ENCODE data around the gene PDLIM7.
A peak's percentile ranks its signal among the peaks of the same experiment; 100 is the strongest.

Gene PDLIM7

DNA sequence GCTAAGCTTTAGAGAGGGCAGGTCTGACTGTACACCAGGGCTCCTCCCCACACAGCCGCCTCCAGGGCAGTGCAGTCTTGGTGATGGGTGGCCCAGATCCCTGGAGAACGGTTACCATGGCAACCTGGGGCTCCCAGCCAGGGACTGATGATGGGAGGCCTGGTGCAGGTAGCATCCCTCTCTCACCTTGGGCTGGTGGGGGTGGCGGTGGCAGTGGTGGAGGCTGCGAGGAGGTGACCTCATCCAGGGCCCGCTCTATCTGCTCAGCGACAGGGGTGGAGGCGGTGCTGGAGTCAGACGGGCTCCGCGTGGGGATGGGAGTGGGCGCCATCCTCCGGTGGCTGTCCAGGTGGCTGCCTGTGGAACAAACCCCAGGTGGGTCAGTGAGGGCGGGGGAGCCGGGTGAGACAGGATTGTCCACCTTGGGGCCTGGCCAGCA is 38.5 kb downstream of the PDLIM7 start:
- no peak for DNase-seq (ENCODE audit: low spot score)
- Histone ChIP-seq H3K4me3 (no peak overlapping the region), H3K27ac (no peak overlapping the region)
- TF ChIP-seq, protein P1, sequence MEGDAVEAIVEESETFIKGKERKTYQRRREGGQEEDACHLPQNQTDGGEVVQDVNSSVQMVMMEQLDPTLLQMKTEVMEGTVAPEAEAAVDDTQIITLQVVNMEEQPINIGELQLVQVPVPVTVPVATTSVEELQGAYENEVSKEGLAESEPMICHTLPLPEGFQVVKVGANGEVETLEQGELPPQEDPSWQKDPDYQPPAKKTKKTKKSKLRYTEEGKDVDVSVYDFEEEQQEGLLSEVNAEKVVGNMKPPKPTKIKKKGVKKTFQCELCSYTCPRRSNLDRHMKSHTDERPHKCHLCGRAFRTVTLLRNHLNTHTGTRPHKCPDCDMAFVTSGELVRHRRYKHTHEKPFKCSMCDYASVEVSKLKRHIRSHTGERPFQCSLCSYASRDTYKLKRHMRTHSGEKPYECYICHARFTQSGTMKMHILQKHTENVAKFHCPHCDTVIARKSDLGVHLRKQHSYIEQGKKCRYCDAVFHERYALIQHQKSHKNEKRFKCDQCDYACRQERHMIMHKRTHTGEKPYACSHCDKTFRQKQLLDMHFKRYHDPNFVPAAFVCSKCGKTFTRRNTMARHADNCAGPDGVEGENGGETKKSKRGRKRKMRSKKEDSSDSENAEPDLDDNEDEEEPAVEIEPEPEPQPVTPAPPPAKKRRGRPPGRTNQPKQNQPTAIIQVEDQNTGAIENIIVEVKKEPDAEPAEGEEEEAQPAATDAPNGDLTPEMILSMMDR (IDR thresholded peaks at IDR 0.05), result no peak

DNA sequence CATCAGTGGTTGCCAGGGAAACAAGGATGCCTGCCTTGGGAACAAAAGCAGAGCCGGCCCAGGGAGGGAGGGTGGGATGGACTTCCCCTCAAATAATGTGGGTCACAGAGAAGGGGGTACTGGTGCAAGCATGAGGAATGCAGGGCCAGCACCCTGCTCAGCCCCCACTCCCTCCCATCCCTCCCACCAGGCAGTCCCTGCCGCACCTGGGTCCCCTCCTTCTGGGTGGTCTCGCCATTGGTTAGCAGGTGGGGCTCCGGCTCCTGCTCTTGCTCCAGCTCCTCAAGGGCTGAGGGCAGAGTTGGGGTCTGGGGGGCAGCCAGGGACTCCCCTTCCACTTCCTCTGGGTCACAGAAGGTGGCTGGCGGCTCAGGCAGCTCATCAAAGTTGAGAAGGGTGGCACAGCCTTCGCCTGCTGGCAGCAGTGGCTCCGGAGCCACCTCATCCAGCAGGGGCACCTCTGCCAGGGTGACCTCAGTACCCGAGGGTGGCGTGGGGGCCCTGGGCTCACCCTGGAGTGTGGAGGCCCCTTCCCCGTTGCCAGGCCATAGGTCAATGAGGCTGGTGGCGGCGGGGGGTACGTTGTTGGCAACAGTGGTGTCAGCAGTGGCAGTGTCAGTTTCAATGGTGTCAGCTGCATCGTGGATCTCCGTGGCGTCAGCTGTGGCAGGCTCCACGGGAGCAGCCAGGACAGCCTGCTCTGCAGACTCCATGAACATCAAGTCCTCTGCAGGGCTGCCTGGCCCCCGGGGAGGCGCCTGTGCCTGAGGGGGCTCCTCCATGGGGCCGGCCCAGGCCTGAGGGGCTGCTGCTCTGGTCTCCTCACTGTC is 39.3 kb downstream of the PDLIM7 start:
- peak overlapping the region; percentile 22 to 88 for H3K27ac ChIP-seq
- TF ChIP-seq, protein P1 (IDR thresholded peaks at IDR 0.05), result no peak
- H3K4me3 ChIP-seq, result no peak overlapping the region
- DNase-seq (ENCODE audit: low spot score), result no peak

DNA sequence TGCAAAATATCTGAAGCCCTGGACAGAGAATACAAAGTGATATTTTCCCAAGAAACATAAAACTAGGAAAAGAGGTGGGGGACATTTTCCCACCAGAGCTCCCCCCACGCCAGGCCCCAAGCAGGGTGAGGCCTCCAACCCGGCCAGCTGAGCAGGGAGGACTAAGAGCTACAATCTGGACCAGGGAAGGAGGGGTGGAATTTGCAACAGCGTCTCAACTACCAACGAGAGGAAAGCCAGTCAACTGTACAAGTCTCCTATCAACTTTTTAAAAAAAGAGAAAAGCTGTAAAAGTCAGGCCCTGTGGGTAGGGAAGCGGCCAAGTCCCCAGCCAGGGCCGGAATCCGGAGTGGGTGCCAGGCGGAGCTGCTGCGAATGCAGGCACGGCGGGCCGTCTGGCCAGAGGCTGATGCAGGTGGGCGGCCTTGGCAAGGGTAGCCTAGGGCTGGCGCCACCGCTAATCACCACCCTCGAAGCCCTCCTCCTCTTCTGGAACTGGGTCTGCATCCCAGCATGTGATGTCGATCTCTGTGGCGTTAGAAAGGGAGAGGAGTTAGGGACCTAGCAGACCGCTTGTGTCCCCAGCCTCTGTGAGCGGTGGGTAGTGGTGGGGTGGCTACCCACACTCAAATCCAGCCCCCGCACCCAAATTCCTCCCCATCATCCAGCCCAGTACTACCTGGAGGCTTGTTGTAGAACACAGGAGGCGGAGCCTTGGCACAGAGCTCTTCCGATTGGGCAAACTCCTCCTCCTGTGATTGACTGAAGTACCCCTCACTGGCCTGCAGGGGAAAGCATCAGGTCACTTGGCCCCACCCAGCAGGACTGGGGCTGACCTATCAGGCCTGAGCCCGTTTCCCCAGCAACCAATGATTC is 40.2 kb downstream of the PDLIM7 start:
- peak overlapping the region; percentile 22 to 88 for H3K27ac ChIP-seq
- TF ChIP-seq, protein P1 (IDR thresholded peaks at IDR 0.05), result peak; percentile 47
- H3K4me3 ChIP-seq, result peak overlapping the region; percentile 28
- DNase-seq (ENCODE audit: low spot score), result peak; percentile 95

DNA sequence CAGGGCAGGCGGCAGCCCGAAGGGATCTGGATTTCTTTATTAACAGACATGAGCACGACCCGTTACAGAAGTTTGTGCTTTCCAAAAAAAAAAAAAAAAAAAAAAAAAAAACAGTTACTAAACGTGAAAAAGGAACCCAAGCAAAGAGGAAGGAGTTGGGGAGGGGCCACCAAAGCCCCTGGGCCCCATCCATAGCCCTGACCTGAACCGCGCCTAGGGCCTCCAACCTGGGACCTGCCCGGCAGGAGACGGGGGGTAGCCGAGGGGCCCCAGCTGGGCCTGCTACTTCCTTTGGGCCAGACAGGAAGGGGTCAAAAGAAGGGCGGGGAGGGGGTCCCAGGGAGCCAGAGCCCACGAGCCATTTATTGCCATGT is 40.8 kb downstream of the PDLIM7 start:
- TF ChIP-seq, protein P1 (IDR thresholded peaks at IDR 0.05), result no peak
- H3K4me3 ChIP-seq, result no peak overlapping the region
- DNase-seq (ENCODE audit: low spot score), result no peak

DNA sequence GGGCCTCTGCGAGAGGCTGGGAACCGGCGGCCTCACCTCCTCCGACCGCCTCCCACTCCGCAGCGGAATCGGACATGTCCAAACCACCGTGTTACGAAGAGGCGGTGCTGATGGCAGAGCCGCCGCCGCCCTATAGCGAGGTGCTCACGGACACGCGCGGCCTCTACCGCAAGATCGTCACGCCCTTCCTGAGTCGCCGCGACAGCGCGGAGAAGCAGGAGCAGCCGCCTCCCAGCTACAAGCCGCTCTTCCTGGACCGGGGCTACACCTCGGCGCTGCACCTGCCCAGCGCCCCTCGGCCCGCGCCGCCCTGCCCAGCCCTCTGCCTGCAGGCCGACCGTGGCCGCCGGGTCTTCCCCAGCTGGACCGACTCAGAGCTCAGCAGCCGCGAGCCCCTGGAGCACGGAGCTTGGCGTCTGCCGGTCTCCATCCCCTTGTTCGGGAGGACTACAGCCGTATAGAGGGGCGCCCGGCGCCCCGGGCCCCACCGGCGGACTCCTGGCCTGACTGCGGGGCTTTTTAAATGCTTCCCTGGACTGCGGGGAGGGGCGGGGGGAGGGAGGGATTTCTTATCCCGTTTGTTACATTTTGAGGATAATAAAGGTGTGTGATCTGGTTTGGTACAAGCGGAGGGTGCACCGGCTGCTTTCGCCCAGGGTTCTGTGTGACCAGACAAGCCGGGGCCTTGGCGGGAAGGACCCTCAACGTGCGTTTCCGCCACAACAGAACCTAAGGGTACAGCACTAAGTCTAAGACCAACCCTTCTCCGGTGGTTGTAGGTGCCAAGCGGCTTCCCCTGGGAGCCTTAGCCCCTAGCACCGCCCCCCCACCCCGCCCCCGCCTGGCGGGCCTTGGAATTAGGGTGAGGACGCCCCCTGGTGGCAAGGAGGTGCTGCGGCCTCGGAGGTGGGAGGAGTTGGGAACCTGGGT is 41.5 kb downstream of the PDLIM7 start:
- peak; percentile 97 for DNase-seq (ENCODE audit: low spot score)
- Histone ChIP-seq H3K4me3 (peak overlapping the region; percentile 71), H3K27ac (peak overlapping the region; percentile 22 to 77)
- TF ChIP-seq, protein P1 (IDR thresholded peaks at IDR 0.05), result peak; percentile 86

More for the DNA sequence above, 40.8 kb downstream of the PDLIM7 start:
- peak overlapping the region; percentile 22 to 88 for H3K27ac ChIP-seq

DNA sequence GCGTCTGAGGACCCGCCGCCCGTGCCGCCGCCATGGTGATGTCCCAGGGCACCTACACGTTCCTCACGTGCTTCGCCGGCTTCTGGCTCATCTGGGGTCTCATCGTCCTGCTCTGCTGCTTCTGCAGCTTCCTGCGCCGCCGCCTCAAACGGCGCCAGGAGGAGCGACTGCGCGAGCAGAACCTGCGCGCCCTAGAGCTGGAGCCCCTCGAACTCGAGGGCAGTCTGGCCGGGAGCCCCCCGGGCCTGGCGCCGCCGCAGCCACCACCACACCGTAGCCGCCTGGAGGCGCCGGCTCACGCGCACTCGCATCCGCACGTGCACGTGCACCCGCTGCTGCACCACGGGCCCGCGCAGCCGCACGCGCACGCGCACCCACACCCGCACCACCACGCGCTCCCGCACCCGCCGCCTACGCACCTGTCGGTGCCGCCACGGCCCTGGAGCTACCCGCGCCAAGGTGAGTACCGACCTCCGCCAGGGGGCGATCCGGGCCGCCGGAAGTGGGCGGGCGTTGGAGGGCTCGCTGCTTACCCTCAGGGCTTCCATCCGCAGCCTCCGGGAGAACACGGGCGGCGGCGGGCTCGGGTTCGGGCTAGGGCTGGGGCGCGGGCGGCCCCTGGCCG is 42.3 kb downstream of the PDLIM7 start:
- DNase-seq (ENCODE audit: low spot score), result no peak
- peak overlapping the region; percentile 71 for H3K4me3 ChIP-seq
- TF ChIP-seq, protein P1 (IDR thresholded peaks at IDR 0.05), result peak; percentile 49
- H3K27ac ChIP-seq, result peak overlapping the region; percentile 22 to 77

Data from coronary artery (tissue), 2 donors.